A549 treated with AZD9567 at 1 μM for 4 hours (cell line): Measurements from ENCODE around the gene FAM43B. TPM values are rescaled to one million over a fixed set of nuclear protein-coding genes. Genes with fewer than 3 reads are reported as not detected.

Source experiments
- total RNA-seq: library from RNA; stranded (reverse); fragments of 200-300 nt; extraction: Qiagen RNA extraction; gene quantifications from 5 replicates; pipeline ENCODE4 v1.2.3, GENCODE V29; 2022; ENCODE audit not compliant: insufficient read depth

FAM43B gene
- total RNA-seq: 2.3 to 4.9 TPM (median 3.7 TPM) in 5 replicates

GRCh38 chr1:20551945-20552727 is at the start of gene FAM43B:
Gene FAM43B, plus strand, starts transcription at chr1:20552573. Its CDS starts 401 bp downstream, at chr1:20552974.

GRCh38 chr1:20507564-20508410 is 44.6 kb upstream of the FAM43B start, which contains the start of gene MUL1:
Gene MUL1, minus strand, starts transcription at chr1:20508151. Its CDS starts 127 bp downstream, at chr1:20508024.

GRCh38 chr1:20588634-20589225 is 36.4 kb downstream of the FAM43B start, which contains the start of gene CDA:
Gene CDA, plus strand, starts transcription at chr1:20589097. Its CDS starts 33 bp downstream, at chr1:20589130.

Other genes with a start within 250 kb of the FAM43B start
- gene CAMK2N1, start 66.4 kb upstream of the FAM43B start, total RNA-seq: 38.0 to 57.0 TPM (median 51.5 TPM) in 5 replicates
- gene MUL1, start 44.4 kb upstream of the FAM43B start, total RNA-seq: 36.7 to 45.3 TPM (median 44.1 TPM) in 5 replicates
- 30.8 to 42.7 TPM (median 31.5 TPM) in 5 replicates for gene CDA, start 36.5 kb downstream of the FAM43B start, total RNA-seq
- gene PINK1, start 80.9 kb downstream of the FAM43B start, total RNA-seq: 29.8 to 34.3 TPM (median 33.5 TPM) in 5 replicates
- 155 to 210 TPM (median 208 TPM) in 5 replicates for gene DDOST, start 108.8 kb downstream of the FAM43B start, total RNA-seq
- gene KIF17, start 165.4 kb downstream of the FAM43B start, total RNA-seq: 1.3 to 1.8 TPM (median 1.5 TPM) in 4 of 5 replicates, not detected in the other
- 11.4 to 16.7 TPM (median 14.2 TPM) in 5 replicates for gene SH2D5, start 180.1 kb downstream of the FAM43B start, total RNA-seq
- 99.3 to 126 TPM (median 123 TPM) in 5 replicates for gene HP1BP3, start 234.7 kb downstream of the FAM43B start, total RNA-seq